ENCODE results near the gene FHAD1.

DNA sequence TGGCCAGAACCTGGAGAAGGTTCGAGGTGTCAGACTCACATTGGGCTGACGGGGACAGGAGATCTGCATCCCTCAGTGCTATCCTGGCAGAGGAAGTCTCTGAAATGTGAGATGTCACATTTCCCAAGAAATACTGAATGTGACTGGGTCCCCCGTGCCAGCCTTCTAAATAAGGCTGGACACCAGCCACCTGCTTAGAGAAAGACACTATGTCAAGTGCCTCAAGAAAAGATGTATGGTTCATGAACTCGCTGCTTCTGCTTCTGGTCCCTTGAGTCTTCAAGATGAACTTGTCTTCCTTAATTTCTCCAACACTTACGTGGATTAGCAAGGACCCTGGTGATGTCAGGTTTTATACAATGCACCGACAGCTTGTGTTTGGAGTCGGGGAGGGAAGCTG, 42.1 kb upstream of the FHAD1 start:
- TF ChIP-seq, protein P1, sequence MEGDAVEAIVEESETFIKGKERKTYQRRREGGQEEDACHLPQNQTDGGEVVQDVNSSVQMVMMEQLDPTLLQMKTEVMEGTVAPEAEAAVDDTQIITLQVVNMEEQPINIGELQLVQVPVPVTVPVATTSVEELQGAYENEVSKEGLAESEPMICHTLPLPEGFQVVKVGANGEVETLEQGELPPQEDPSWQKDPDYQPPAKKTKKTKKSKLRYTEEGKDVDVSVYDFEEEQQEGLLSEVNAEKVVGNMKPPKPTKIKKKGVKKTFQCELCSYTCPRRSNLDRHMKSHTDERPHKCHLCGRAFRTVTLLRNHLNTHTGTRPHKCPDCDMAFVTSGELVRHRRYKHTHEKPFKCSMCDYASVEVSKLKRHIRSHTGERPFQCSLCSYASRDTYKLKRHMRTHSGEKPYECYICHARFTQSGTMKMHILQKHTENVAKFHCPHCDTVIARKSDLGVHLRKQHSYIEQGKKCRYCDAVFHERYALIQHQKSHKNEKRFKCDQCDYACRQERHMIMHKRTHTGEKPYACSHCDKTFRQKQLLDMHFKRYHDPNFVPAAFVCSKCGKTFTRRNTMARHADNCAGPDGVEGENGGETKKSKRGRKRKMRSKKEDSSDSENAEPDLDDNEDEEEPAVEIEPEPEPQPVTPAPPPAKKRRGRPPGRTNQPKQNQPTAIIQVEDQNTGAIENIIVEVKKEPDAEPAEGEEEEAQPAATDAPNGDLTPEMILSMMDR (IDR thresholded peaks at IDR 0.05; ENCODE audit: low read depth, low read length), result no peak
- no peak for TF ChIP-seq EZH2phosphoT487 (IDR thresholded peaks at IDR 0.05; ENCODE audit: low read depth)
